ENCODE results near the gene EYA2. TPM values are rescaled to one million over a fixed set of nuclear protein-coding genes. Genes with fewer than 3 reads are reported as not detected.

The EYA2 gene
- total RNA-seq, 1 donor, result 17.7 TPM

DNA sequence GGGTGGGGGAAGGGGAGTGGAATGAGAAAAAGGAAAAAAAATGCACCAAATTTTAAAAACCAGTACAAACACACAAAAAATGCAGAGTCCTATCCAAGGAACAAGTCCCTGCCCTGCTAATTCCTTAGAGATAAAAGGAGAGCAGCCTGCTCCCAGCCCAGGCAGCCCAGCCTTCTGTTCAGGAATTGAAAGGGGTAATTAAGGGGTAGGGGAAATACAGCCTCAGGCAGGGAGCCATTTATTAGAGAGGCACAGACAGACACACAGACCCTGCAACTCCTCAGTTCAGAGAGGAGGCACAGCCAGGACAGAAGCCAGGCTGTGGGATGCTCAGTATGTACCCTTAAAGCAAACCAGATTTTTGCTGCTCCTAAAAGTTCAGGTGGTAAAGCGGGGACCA, 137.2 kb downstream of the EYA2 start:
- H3K9me3 ChIP-seq (ENCODE audit: low read depth, low read length), result no peaks in the 10 kb centered on the region
- H3K27me3 ChIP-seq (ENCODE audit: insufficient read depth, low read length), result no peaks in the 10 kb centered on the region
- DNase-seq (ENCODE audit: insufficient read length, low spot score, missing footprints), result no peak
- no peaks in the 10 kb centered on the region for H3K36me3 ChIP-seq (ENCODE audit: insufficient read depth, low read length)
- H3K79me2 ChIP-seq (ENCODE audit: insufficient read depth, low read length), result no peaks in the 10 kb centered on the region
- no peak overlapping the region for H3K4me3 ChIP-seq (ENCODE audit: insufficient read depth, low read length)
- H3K4me1 ChIP-seq (ENCODE audit: insufficient read depth, low read length), result no peaks in the 10 kb centered on the region
- no peak overlapping the region for H3K27ac ChIP-seq (ENCODE audit: low read depth, low read length)
- H3K4me2 ChIP-seq (ENCODE audit: insufficient read depth, low read length), result no peak overlapping the region
- TF ChIP-seq, protein P1, sequence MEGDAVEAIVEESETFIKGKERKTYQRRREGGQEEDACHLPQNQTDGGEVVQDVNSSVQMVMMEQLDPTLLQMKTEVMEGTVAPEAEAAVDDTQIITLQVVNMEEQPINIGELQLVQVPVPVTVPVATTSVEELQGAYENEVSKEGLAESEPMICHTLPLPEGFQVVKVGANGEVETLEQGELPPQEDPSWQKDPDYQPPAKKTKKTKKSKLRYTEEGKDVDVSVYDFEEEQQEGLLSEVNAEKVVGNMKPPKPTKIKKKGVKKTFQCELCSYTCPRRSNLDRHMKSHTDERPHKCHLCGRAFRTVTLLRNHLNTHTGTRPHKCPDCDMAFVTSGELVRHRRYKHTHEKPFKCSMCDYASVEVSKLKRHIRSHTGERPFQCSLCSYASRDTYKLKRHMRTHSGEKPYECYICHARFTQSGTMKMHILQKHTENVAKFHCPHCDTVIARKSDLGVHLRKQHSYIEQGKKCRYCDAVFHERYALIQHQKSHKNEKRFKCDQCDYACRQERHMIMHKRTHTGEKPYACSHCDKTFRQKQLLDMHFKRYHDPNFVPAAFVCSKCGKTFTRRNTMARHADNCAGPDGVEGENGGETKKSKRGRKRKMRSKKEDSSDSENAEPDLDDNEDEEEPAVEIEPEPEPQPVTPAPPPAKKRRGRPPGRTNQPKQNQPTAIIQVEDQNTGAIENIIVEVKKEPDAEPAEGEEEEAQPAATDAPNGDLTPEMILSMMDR (IDR thresholded peaks at IDR 0.05; ENCODE audit: extremely low read depth, low read depth, low read length), result no peak
- H4K20me1 ChIP-seq (ENCODE audit: insufficient read depth, low read length), result no peaks in the 10 kb centered on the region
- no peak overlapping the region for H2AFZ ChIP-seq (ENCODE audit: low read length)

DNA sequence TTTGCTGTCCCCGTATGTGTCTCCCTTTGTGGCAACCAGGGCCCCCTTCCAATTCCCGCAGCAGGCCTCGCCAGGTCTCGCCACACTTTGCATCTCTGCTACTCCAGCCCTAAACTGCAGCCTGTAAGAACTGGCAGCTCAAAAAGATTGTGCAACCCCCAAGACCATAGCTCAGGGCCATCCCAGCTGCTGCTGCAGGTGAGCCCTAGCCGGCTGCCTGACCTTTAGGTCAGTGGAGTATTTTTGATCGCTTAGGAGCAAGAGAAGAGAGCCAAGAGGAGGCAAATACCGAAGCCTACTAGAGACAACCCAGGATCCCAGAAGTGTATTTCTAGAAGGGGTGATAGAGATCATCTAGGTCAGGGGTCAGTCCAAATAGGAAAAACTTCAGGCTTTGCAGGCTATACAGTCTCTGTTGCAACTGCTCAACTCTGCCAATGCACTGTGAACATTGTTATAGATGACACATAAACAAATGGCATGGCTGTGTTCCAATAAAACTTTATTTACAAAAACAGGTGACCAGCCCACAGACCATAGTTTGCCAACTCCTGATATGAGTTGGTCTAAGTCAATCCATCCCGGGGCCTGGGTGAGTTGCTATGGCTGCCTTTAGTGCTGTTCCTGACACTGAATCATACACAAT, 138.4 kb downstream of the EYA2 start:
- H3K4me1 ChIP-seq (ENCODE audit: insufficient read depth, low read length), result no peaks in the 10 kb centered on the region
- H3K27ac ChIP-seq (ENCODE audit: low read depth, low read length), result no peak overlapping the region
- no peak for DNase-seq (ENCODE audit: insufficient read length, low spot score, missing footprints)

GRCh38 chr20:47033665-47034064, 139.0 kb downstream of the EYA2 start:
- no peak overlapping the region for H3K27ac ChIP-seq (ENCODE audit: low read depth, low read length)
- no peaks in the 10 kb centered on the region for H3K27me3 ChIP-seq (ENCODE audit: insufficient read depth, low read length)
- H3K9me3 ChIP-seq (ENCODE audit: low read depth, low read length), result no peaks in the 10 kb centered on the region
- no peak overlapping the region for H2AFZ ChIP-seq (ENCODE audit: low read length)
- H3K4me1 ChIP-seq (ENCODE audit: insufficient read depth, low read length), result no peaks in the 10 kb centered on the region
- H3K36me3 ChIP-seq (ENCODE audit: insufficient read depth, low read length), result no peaks in the 10 kb centered on the region
- no peak for DNase-seq (ENCODE audit: insufficient read length, low spot score, missing footprints)
- H4K20me1 ChIP-seq (ENCODE audit: insufficient read depth, low read length), result no peaks in the 10 kb centered on the region
- no peak overlapping the region for H3K4me3 ChIP-seq (ENCODE audit: insufficient read depth, low read length)
- no peak overlapping the region for H3K4me2 ChIP-seq (ENCODE audit: insufficient read depth, low read length)
- no peaks in the 10 kb centered on the region for H3K79me2 ChIP-seq (ENCODE audit: insufficient read depth, low read length)
- TF ChIP-seq, protein P1 (IDR thresholded peaks at IDR 0.05; ENCODE audit: extremely low read depth, low read depth, low read length), result no peak

More for the DNA sequence above, 138.4 kb downstream of the EYA2 start:
- H3K79me2 ChIP-seq (ENCODE audit: insufficient read depth, low read length), result no peaks in the 10 kb centered on the region
- no peak overlapping the region for H3K4me2 ChIP-seq (ENCODE audit: insufficient read depth, low read length)
- H3K36me3 ChIP-seq (ENCODE audit: insufficient read depth, low read length), result no peaks in the 10 kb centered on the region
- no peaks in the 10 kb centered on the region for H3K9me3 ChIP-seq (ENCODE audit: low read depth, low read length)
- no peak overlapping the region for H3K4me3 ChIP-seq (ENCODE audit: insufficient read depth, low read length)
- no peaks in the 10 kb centered on the region for H3K27me3 ChIP-seq (ENCODE audit: insufficient read depth, low read length)
- H2AFZ ChIP-seq (ENCODE audit: low read length), result no peak overlapping the region
- TF ChIP-seq, protein P1 (IDR thresholded peaks at IDR 0.05; ENCODE audit: extremely low read depth, low read depth, low read length), result no peak
- H4K20me1 ChIP-seq (ENCODE audit: insufficient read depth, low read length), result no peaks in the 10 kb centered on the region

GRCh38 chr20:47035026-47035590, 140.5 kb downstream of the EYA2 start:
- no peaks in the 10 kb centered on the region for H3K9me3 ChIP-seq (ENCODE audit: low read depth, low read length)
- H3K27me3 ChIP-seq (ENCODE audit: insufficient read depth, low read length), result no peaks in the 10 kb centered on the region
- H3K4me2 ChIP-seq (ENCODE audit: insufficient read depth, low read length), result no peak overlapping the region
- no peak overlapping the region for H2AFZ ChIP-seq (ENCODE audit: low read length)
- H3K4me1 ChIP-seq (ENCODE audit: insufficient read depth, low read length), result no peaks in the 10 kb centered on the region
- no peaks in the 10 kb centered on the region for H3K79me2 ChIP-seq (ENCODE audit: insufficient read depth, low read length)
- no peak overlapping the region for H3K4me3 ChIP-seq (ENCODE audit: insufficient read depth, low read length)
- no peaks in the 10 kb centered on the region for H4K20me1 ChIP-seq (ENCODE audit: insufficient read depth, low read length)
- H3K27ac ChIP-seq (ENCODE audit: low read depth, low read length), result no peak overlapping the region
- TF ChIP-seq, protein P1 (IDR thresholded peaks at IDR 0.05; ENCODE audit: extremely low read depth, low read depth, low read length), result no peak
- DNase-seq (ENCODE audit: insufficient read length, low spot score, missing footprints), result no peak
- no peaks in the 10 kb centered on the region for H3K36me3 ChIP-seq (ENCODE audit: insufficient read depth, low read length)
